GM21737 (cell line): ENCODE measurements around the gene RIMS1.
A peak's percentile ranks its signal among the peaks of the same experiment; 100 is the strongest.
"Not testable (repeated sequence)": the region's sequence is repeated elsewhere in the genome, so short reads cannot be mapped to it uniquely, and the experiment has no call there.

Experiments
- ATAC-seq: cut with Tn5 transposase; IDR thresholded peaks from one replicate; pipeline ENCODE4 v1.9.1; 2021; ENCODE audit warnings: mild to moderate bottlenecking, moderate library complexity; ENCODE audit not compliant: unreplicated experiment

Gene RIMS1

DNA sequence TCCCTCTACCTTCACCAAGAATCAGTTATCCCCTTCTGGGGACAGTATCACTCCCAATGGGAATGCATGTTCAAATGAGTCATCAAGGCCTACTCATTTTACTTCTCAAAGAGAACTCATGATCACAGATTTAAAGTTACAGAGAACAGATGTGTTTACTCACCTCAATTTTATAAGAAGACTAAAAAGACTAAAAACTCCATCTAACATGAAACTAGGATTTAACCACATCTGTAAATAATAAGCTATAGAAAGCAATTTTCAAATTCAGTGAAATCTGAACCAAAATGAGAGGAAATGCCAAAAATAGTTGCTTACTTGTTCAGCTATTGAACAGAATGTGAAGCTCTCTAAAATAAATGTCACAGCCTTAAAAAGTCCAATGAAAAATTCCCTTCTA lies 435.4 kb downstream of the RIMS1 start:
- no peak for ATAC-seq

DNA sequence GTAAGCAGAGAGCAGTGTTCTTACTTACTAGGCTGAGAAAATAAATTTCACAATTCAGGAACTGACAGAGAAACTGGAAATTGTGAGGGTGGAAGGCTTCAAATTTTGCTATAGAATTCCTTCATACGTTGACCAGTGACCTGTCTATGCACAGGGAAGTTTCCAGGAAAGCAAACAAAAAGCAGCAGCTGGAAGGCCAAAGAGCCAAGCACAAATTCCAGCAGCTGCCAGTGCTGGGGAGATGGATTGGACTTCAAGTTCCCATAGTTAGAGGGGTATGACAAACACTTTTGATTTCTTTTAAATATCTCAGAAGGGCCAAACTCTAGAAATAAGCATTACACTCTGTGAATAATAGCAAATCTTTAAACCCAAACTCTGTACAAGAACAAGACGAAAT lies 436.4 kb downstream of the RIMS1 start:
- no peak for ATAC-seq

DNA sequence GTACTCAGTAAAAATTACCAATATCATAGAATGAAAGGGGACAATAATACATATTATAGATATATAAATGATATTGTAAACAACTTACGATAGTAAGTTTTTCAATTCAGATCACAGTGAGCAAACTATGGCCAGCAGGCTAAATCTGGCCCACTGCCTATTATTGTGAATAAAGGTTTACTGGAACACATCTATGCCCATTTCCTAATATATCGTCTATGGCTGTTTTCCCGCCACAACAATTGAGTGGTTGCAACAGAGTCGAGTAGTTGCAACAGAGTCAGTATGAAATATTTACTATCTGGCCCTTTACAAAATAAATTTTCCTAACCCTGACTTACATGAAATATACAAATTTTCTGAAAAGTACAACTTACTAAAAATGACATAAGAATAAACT lies 438.2 kb downstream of the RIMS1 start:
- no peak for ATAC-seq

DNA sequence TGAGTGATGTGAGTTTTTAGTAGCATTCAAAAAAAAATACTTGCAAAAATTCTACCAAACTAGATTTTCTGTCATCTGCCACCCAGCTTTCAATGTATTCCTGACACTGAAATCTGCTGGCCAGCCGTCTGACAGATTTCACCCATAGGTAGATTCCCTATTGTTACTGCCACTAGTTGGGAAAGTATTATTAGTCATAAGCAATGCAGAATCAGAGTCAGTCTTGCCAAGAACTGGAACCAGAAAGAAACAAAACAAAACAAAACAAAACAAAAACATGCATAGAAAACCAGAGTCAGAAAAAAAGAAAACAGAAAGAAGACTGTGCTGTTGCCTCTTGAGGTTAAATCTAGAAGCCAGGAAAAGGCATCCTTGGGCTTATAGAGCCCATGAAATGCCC lies 442.4 kb downstream of the RIMS1 start:
- ATAC-seq = no peak

DNA sequence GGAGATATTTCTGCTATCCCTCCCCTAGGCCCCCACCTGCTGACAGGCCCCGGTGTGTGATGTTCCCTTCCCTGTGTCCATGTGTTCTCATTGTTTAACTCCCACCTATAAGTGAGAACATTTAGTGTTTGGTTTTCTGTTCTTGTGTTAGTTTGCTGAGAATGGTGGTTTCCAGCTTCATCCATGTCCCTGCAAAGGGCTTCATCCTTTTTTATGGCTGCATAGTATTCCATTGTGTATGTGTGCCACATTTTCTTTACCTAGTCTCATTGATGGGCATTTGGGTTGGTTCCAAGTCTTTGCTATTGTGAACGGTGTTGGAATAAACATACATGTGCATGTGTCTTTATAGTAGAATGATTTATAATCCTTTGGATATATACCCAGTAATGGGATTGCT lies 448.9 kb downstream of the RIMS1 start:
- not testable (repeated sequence) for ATAC-seq

DNA sequence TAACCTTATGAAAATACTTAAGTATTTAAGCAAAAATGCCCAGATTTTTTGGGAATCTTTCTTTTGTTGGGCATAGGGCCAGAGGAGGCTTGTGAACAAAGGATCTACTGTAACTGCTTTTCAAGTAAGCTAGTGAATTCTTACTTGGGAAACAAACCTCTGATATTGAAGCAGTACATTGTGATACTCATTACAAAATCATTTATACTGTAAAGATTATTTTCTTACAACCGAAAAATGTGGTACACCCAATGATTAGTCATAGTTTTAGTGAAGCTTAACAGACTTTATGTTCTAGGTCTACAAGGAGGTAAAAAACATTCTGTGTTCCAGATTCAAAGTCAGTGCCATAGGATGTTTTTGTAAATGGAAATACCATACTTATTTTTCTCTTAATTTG lies 462.6 kb downstream of the RIMS1 start:
- ATAC-seq = no peak

DNA sequence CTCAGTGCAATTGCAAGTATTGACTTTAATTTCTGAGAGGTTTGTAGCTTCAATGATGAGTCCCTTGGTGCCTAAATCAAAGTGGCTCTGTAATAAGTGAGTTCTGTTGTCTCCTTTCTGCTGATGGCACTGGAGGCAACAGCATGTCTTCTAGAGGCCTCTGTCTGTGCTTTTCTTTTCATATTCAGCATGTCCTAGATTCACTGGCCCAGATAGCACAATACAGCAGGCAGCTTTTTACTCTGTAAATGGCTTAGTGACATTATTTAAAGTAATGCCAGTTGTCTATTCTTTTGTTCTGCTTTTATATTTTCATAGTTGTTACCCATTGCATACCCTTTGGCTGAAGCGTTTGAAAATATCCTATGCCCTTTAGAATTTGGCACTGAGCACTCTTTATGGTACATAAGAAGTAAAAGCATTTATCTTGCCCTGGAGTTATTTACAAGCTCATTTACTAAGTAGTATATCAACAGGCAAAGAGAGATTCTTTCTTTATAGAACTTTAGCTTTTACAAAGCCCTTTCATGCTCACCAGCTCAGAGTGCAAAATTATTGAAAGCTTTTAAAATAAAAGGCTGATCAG lies 464.0 kb downstream of the RIMS1 start:
- no peak for ATAC-seq

DNA sequence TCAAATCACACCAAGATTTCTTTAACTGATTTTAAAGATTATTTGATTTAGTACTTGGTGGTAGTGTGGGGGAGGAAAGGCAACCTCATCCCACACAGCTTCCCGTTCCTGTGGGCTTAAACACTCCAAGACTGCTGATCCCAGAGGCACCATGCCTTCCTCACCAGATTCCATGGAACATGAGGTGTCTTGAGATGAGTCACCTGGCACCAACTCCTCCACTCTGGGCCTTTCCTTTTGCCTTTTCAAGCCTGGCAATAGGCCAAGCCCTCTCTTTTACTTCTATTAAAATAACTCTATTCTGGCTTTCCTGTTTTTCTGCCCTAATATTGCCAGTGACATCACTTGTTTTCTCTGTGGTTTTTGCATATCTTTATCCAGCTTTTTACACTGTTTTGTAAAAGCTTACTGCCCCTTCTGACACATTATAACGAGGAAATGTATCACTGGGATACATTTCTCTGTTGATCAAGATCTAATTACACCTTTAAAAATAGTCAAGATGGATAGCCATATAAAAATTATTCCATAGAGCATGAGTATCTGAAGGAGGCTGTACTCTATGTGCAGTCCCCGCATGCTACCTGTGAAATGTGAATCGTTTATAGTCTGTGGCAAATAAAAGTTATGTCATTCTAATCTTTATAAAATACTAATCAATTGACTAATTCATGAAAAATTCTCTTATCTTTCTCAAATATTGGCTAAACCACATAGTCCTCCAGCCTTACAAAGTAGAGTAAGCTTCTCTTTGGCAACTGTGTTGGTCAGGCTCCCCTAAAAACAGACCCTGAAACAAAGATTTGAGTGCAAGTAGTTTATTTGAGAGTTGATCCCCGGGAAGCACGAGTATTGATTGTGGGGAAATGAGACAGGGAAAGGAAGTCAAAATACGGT lies 477.7 kb downstream of the RIMS1 start:
- no peak for ATAC-seq

DNA sequence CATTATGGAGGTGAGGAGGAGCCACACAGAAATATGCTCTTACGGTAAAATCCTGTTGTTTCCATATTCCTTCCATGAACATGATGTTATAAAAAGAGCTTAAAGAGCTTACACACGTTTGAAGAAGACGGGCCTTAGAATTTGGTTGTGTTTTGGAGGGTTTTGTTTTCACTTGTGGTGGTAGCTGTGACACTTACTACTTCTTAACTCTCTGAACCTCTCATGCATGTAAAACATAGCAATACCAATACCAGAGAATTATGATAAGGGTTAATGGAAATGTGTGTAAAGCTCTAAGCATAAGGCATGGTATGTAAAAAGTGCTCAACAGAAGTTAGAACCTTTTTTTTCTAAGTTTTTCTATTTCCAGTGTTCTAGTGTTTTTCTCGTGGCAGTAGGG lies 479.4 kb downstream of the RIMS1 start:
- ATAC-seq = no peak

DNA sequence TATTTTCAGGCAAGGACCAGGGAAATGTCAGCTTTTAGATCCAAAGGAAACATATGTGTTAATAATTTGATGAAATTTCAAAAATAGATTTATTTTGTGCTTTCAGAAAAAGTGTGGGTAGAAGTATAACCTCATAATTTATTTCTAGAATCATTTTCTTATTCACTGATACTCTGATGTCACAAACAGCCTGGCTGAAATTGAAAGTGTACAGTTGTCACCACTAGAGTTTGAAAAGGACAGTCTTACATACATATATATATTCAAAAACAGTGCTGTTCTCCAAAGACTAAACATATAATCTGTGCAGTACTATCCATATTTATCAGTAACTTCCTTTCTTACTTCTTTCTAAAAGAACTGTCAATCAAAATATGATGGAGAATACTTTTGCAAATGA lies 481.1 kb downstream of the RIMS1 start:
- ATAC-seq = no peak

DNA sequence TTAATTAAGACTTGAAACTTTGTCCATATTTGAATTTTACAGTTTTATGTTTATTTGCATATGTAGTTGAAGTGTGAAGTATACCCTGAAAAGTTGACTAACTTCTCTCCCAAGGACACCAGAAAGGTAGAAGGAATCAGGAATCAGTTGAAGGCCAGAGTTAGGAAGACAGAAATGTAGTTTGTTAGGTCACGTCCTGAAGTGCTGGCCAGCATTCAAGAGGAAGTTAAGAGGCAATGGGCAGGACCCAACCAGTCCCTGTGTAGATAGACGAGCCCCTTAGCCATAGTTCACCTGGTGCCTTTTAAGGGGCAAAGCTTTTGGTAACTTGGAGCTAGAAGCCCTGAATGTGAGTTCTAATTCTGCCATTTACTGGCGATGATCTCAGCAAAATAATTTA lies 485.1 kb downstream of the RIMS1 start:
- no peak for ATAC-seq

DNA sequence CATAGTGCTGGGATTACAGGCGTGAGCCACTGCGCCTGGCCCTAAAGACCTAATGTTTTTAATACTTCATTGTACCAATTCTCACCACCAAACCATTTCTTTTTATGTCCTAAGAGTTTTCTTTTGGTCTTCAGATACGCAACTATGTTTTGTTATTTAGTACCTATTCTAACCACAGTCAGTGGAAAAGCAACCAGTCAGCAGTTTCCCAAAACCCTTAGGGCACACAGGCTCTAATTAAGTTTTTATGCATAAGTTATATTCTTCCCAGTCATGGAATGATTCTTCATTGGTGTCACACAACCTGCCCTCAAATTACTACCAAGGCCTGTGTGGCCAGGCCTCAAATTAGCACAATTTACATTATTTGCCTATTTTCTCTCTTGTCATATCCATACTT lies 487.8 kb downstream of the RIMS1 start:
- no peak for ATAC-seq

DNA sequence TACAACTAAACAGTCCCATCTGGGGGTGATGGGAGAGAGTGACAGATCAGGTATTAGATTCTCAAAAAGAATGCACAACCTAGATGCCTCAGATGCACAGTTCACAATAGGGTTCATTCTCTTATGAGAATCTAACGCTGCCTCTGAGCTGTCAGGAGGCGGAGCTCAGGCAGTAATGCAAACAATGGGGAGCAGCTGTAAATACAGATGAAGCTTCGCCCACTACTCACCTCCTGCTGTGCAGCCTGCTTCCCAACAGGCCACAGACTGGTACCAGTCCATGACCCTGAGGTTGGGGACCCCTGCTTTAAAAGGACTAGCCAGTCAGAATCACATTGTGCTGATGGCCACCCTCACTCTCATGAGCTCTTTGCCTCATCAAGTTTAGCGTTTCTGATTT lies 488.5 kb downstream of the RIMS1 start:
- ATAC-seq = no peak

DNA sequence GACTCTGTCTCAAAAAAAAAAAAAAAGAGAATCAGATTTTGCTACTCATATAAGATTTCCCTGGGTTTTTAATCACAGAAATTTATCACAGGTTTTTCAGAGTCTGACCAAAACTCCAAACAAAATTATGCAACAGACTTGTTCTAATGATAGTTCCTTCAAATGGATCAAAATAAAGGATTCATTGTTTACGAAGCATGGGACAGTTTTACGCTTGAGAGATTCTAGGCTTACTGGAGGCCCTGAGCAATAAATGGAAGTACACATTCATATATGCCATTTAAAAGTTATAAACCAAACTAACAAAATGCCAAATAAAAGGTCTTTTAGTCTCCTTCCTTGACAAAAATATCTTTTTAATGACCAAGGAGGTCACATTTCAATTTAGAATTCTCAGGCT lies 490.4 kb downstream of the RIMS1 start:
- ATAC-seq = no peak

DNA sequence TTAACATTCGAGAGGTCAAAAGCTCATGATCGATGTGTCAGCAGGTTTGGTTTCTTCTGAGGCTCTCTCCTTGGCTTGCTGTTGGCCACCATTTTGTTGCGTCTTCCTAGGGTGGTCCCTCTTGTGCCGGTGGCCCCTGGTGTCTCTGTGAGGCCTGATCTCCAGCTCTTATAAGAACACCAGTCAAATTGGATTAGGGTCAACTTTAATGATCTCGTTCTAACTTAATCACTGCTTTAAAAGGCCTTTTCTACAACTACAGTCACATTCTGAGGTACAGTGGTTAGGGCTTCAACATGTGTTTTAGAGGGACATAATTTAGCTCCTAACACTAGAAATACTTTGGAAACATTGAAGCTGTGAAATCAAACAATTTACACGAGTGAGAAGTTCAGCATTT lies 494.7 kb downstream of the RIMS1 start:
- ATAC-seq = no peak

DNA sequence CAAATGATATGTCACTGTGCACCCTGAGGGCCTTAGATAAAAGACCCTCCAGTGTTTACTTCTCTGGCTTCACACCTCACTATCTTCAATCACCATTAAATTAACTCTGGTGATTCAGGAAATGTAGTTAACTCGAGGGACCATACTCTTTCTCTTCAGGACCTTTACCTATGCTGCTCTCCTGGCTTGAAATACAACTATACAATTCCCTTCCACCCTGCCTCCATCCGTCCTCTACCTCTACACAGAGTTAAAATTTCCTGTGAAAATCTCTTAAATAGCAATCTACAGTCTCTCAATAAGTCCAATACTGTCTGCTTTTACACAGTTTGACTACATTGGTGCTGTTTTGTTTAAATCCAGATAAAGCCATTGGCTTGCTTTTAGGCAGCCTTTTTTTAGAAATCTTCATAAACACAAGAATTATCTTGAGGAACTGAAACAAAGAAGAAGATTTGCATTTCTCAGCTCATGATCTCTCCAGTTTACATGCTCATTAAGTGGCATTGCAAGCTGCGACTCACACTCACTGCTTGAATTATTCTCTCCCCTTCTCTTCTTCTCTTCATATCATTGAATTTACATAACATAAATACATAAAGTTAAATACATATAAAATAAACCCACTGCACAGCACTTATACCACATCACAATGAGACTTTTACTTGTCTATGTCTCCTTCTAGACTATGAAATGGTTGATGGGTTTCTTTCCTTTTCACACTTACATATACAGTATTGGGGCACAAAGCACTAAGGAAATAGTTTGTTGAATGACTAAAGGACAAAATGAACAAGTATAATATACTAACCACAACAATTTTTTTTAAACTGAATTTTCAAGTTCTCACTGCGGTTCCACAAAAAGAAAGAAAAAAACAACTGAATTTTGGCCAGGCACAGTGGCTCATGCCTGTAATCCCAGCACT lies 496.5 kb downstream of the RIMS1 start:
- ATAC-seq = peak; percentile 96

DNA sequence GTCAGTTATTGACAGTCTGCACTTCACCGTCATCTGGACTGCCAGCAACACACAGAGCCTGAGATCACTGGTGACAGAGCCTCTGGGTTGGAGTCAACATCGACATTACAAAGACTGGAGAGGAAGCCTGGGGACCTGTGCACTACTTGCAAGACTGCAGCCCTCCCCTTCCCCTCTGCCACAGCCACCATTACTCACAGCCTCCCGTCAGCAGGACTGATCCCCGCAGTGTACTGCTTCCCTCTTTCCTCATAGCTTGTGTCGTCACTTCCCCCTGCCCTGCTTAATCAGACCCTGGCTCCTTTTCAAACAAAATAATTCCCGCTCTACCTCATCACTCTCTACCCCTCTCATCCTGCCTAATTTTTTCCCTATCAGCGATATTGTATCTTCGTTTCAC lies 500.0 kb downstream of the RIMS1 start:
- ATAC-seq = no peak

DNA sequence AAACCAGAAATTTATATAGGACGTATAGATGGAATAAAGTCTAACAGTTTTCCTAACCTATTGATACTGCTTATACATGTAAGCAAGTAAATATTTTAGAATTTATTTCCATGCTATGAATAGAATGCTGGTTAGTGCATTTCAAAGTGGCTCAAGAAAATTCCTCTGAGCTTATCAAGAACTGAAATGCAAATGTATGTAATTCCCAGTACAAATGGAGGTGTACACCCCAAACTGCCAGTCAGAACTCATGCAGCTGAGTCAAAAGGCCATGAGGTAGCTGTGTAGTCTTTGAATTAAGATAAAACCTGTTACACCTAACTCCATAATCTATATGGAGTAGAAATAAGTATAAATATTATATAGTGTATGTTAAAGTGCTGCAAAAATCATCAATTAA lies 503.3 kb downstream of the RIMS1 start:
- ATAC-seq = no peak

DNA sequence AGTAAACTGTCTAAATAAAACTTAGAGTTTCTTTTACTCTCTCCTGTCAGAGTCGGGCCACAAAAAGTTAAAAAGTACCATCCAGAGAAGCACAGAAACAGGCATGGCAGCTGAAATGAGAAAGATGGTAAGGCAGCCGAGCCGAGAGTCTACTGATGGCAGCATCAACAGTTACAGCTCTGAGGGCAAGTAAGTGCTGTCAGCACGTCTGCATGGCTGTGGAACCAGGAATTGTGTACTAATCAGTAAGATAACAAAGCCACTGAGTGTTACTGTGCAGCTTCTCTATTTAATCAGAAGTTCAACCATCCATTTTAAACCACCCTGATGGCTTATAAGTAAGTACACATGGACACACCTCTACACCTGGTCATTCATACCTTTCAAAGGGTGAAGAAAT lies 504.2 kb downstream of the RIMS1 start:
- ATAC-seq = no peak

DNA sequence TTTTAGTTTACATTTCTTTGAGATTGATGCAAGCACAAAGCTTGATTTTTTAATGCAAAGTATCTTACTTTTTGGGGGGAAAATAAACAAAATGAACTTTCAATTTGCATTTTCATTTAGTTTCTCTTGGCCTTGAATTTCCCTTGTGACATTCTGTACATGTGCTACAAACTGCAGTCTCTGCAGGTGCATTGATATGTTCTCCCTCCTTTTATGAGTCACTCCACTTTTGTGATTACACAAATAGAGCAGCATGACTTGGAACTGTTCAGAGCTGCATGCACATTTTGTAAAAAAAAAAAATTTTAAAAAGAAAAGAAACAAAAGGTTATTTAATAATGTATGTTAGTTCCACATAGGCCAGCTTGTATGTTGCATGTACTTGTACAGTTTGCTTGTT lies 515.5 kb downstream of the RIMS1 start:
- no peak for ATAC-seq

DNA sequence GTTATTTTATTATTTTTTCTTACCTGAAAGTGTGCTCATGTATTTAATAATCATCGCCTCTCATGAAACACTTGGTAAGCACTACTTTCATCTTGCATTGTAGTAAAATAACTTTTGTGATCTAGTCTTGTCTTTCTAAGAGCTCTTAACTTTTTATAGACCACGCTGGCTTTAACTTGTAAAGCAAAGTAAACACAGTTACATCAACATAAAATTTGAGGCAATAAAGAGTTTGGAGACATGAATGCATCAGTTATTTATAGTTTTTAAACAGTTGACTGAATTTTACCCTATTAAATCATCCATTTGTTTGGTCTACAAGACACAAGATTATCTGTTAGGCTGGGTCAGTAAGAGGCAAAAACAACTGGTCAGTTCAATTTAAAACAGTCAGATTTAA lies 517.1 kb downstream of the RIMS1 start:
- no peak for ATAC-seq

DNA sequence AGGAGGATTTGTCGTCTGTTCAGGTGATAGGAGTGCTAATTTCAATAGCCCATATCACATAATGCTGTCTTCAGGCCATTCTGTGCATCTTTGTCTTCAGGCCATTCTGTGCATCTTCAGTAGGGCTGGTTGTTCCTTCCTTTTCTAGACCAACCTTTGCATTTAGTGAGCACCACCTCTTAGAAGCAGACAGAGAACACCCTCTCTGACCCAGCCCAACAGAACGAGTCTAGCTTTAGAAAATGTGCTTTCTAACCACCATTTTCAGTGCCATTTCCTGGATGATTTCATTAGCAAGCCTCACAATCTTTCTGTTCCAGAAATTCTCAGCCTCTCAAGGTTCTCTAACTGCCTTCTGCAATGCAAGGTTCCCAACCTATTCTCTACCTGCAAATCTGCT lies 520.2 kb downstream of the RIMS1 start:
- peak; percentile 73 for ATAC-seq
